Stimulated activated naive CD4-positive, alpha-beta T cell treated with Interleukin-2 at 50 U/mL for 16 hours (primary cell): Measurements from ENCODE around the gene SNRPD1.
"Not testable (repeated sequence)": the region's sequence is repeated elsewhere in the genome, so short reads cannot be mapped to it uniquely, and the experiment has no call there.

Source experiments
- DNase-seq: peaks from one replicate; lab custom pipeline; 2025; lab: John Stamatoyannopoulos, UW

The SNRPD1 gene

DNA sequence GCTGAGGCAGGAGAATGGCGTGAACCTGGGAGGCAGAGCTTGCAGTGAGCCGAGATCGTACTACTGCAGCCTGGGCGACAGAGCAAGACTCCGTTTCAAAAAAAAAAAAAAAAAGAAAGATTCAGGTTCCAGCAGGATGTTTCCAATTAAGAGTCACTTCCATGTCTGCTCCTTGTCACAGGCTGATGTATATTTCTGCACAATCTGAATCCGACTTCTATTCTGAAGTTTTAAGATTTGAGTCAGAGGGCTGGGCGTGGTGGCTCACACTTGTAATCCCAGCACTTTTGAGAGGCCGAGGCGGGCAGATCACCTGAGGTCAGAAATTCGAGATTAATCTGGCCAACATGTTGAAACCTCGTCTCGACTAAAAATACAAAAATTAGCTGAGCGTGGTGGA is 24.7 kb downstream of the SNRPD1 start:
- no peak for DNase-seq

- DNase-seq: no peak
These were observed 26.7 kb downstream of the SNRPD1 start for GRCh38 chr18:21638822-21639221.

DNA sequence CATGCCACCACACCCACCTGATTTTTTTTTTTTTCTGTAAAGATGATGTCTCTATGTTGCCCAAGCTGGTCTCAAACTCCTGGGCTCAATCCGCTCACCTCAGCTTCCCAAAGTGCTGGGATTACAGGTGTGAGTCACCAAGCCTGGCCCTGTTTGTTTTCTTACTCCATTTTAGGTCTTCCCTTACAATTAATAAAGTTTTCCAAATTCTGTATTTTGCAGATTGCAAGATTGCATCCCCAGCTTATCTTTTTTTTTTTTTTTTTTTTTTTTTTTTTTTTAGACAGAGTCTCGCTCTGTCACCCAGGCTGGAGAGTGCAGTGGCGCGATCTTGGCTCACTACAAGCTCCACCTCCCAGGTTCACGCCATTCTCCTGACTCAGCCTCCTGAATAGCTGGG is 28.3 kb downstream of the SNRPD1 start:
- not testable (repeated sequence) for DNase-seq

DNA sequence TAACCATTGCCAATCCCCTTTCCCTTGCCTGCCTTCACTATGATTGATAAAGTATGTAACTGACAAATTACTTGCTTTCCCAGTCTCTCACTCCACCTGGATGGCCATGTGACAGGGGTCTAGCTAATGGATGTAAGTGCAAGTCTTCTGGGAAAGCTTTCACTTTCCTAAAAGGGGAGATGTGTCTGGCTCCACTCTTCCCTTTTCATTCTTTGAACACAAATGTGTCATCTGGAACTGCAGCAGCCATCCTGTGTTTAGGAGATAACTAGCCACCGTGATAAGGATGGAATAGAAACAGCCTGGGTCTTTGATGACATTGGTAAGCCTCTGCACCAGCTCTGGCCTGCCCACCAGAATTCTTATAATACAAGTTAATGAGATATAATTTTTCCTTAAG is 38.2 kb downstream of the SNRPD1 start:
- no peak for DNase-seq

- no peak for DNase-seq
These were observed 40.0 kb downstream of the SNRPD1 start for GRCh38 chr18:21652073-21652472.

DNA sequence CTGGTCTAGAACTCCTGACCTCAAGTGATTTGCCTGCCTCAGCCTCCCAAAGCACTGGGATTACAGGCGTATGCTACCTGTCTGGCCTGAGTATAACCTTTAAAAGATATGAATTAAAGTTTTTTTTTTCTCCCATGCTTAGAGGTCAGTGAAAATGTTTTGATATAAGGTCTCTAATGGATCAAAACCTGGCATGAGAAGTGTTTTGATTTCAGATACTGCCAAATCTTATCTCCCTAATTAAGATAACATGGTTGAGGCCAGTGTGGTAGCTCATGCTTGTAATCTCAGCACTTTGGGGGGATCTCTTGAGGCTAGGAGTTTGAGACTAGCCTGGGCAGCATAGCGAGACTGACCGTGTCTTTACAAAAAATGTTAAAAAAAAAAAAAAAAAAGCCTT is 41.2 kb downstream of the SNRPD1 start:
- DNase-seq: no peak

GRCh38 chr18:21656402-21656801 is 44.3 kb downstream of the SNRPD1 start:
- DNase-seq: no peak

DNA sequence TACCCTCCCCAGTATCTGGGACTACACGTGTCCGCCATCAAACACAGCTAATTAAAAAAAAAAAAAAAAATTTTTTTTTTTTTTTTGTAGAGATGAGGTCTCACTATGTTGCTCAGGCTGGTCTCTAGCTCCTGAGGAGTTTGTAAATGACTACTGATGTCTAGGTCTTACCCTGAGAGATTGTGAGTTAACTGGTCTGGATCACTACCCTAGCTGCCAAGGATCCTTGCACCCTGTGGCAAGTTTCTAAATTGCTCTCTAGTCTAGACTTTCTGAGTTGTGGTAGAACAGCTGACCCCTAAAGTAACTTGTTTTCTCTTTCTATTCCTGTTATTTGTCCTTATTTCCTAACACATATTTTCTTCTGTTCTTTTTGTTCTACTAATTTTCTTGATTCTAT is 48.0 kb downstream of the SNRPD1 start:
- no peak for DNase-seq

- no peak for DNase-seq
These were observed 50.5 kb downstream of the SNRPD1 start for GRCh38 chr18:21662581-21662980.

GRCh38 chr18:21663578-21663977 is 51.5 kb downstream of the SNRPD1 start:
- no peak for DNase-seq

- DNase-seq: no peak
These were observed 52.0 kb downstream of the SNRPD1 start for GRCh38 chr18:21664069-21664468.

- no peak for DNase-seq
These were observed 57.7 kb downstream of the SNRPD1 start for GRCh38 chr18:21669736-21670285.

DNA sequence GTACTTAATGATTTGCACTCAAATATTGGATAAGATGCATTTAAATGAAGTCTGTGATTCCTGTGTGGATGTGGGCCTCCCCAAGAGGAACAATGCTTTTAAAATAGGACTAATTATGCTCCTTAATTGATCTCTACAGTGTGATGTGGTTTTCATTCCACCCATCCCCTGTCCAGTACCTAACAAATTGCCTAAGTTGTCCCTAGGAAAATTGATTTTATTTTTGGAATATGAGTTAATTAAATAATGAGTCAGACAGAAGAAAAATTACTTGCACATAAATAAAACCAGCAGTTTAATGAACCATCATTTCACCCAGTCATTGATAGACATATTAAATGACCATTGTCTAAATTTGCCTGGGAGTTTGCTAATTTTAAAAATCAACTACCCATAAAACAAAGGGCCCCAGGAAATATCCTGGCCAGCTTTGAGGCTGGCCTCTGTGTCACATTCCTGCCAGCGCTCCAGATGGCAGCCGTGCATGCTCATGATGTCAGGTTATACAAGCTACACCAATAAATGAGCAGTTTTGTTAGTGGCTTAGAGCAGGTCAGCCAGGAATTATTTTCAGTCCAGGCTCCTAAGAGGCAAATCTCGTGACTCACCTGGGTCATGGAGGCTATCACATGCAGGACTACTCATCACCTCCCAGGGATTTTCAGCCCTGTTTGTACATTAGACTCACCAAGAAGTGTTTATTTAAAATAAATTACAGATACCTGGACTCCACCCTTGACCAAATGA is 60.6 kb downstream of the SNRPD1 start:
- no peak for DNase-seq

- not testable (repeated sequence) for DNase-seq
These were observed 63.2 kb downstream of the SNRPD1 start for GRCh38 chr18:21675354-21675753.

DNA sequence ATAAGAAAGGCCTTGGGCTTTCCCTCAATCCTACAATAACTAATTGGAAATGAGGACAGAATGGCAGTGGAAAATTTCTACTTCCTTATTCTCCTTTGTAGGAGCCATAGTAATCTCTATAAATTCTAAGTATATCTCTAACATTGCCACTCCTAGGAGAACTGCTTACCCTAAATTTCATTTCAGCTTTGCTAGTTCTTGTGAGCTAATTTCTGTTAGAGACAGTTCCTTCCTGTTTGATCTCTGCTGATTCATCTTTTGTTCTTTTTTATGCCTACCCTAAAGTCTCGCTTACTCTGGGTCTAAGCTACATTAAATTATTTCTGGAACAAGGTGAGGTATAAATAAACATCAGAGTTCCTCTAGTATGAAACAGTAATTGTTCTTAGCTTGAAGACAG is 66.7 kb downstream of the SNRPD1 start:
- no peak for DNase-seq

DNA sequence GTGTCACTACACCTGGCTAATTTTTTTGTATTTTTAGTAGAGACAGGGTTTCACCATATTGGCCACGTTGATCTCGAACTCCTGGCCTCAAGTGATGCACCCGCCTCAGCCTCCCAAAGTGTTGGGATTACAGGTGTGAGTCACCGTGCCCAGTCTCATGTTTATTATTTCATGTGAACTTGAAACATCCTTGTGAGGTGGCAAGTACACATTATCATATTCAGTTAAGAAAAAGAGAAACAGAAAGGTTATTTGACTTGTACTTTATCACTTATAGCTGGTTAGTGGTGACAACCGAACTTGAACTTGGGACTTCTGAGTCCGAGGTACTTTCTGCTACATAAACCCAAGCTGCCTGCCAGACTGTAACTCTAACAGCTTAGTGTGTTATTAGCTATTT is 68.0 kb downstream of the SNRPD1 start:
- no peak for DNase-seq

DNA sequence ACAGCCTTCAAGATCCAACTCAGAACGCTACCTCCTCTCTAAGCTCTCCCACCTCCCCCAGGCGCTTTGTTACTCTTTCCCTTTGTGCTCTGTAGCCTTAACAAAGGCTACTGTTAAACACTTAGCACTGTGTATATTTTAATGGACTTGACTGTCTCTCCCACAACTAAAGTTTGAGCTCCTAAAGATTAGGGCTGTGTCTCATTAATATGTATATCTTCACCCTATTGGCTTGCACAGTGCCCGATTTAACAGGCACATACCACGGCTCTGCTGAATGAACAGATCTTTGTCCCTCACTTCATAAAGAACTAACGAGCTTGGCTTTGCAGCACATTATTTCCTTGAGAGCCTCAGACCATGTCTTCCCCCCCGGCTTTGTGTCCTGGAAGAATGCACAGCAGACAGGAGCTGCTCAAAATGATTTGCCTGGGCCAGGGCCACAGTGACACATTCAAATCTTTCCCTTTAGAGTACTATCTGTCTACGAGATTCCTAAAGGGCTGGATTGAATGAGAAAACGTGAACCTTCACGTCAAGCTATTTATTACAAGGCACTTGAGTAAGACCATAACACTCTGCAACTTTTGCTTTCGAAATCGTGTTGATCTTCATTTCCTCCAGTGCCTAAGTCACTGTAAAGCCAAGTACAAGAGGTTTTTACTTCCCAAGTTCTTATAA is 70.4 kb downstream of the SNRPD1 start:
- DNase-seq: no peak
